Gastrocnemius medialis (tissue), 4 donors: ENCODE measurements around the gene RAB15.

Experiments
- POLR2A ChIP-seq, 2 donors: fragments of 450-650 bp; IDR thresholded peaks; one replicate each; pipeline ENCODE4 v1.6.1; 2017; ENCODE audit warnings: antibody characterized with exemption in 2 of 2, mild to moderate bottlenecking in 2 of 2, moderate library complexity in 2 of 2
- TF ChIP-seq, protein P1 (sequence below), 5 experiments: fragments of 450-650 bp in 3 of 5; fragments of 200-600 bp in 2 of 5; sonication (generic) in 2 of 5; IDR thresholded peaks in 4 of 5; conservative IDR thresholded peaks in 1 of 5; 1 replicate in 4 of 5; 2 replicates in 1 of 5; pipeline ENCODE4 v1.5.1; 2016 to 2019; ENCODE audit warnings: antibody characterized with exemption in 5 of 5, mild to moderate bottlenecking in 3 of 5, moderate library complexity in 3 of 5

DNA sequence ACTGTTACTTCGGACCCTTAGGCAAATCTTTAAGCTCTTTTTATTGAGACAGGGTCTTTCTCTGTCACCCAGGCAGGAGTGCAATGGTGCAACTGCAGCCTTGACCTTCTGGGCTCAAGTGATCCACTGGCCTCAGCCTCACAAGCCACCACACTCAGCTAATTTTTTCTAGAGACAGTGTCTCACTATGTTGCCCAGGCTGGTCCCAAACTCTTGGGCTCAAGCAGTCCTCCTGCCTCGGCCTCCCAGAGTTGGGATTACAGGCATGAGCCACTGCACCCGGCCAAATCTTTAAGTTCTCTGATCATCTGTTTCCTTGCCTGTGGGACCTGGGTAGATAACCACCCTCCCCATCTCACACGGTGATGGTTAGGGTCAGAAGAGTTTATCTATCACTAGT lies 27.3 kb downstream of the RAB15 start:
- TF ChIP-seq, protein P1, sequence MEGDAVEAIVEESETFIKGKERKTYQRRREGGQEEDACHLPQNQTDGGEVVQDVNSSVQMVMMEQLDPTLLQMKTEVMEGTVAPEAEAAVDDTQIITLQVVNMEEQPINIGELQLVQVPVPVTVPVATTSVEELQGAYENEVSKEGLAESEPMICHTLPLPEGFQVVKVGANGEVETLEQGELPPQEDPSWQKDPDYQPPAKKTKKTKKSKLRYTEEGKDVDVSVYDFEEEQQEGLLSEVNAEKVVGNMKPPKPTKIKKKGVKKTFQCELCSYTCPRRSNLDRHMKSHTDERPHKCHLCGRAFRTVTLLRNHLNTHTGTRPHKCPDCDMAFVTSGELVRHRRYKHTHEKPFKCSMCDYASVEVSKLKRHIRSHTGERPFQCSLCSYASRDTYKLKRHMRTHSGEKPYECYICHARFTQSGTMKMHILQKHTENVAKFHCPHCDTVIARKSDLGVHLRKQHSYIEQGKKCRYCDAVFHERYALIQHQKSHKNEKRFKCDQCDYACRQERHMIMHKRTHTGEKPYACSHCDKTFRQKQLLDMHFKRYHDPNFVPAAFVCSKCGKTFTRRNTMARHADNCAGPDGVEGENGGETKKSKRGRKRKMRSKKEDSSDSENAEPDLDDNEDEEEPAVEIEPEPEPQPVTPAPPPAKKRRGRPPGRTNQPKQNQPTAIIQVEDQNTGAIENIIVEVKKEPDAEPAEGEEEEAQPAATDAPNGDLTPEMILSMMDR (IDR thresholded peaks at IDR 0.05 in 4 of 5, conservative IDR thresholded peaks at IDR 0.05 in 1 of 5), result no peak
- no peak for TF ChIP-seq POLR2A (IDR thresholded peaks at IDR 0.05)
